HG03175 (cell line): Measurements from ENCODE around the gene MEGF6.

Experiments
- ATAC-seq: cut with Tn5 transposase; IDR thresholded peaks from one replicate; pipeline ENCODE4 v1.9.1; 2021; ENCODE audit warnings: mild to moderate bottlenecking, moderate library complexity; ENCODE audit not compliant: unreplicated experiment

MEGF6 gene

GRCh38 chr1:3645666-3646355 is 34.5 kb upstream of the MEGF6 start:
- no peak for ATAC-seq

DNA sequence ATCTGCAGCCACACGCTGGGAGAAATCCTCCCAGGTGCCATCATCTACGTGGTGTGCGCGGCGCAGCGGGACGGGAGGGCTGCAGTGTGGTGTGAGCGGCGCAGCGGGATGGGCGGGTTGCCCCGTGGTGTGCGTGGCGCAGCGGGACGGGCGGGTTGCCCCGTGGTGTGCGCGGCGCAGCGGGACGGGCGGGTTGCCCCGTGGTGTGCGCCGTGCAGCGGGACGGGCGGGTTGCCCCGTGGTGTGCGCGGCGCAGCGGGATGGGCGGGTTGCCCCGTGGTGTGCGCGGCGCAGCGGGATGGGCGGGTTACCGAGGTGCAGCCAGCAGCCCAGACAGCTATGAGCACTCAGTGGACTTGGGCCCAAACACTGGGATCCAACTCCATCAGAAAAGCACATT is 33.9 kb upstream of the MEGF6 start:
- ATAC-seq: no peak

GRCh38 chr1:3644273-3644672 is 33.0 kb upstream of the MEGF6 start:
- no peak for ATAC-seq

DNA sequence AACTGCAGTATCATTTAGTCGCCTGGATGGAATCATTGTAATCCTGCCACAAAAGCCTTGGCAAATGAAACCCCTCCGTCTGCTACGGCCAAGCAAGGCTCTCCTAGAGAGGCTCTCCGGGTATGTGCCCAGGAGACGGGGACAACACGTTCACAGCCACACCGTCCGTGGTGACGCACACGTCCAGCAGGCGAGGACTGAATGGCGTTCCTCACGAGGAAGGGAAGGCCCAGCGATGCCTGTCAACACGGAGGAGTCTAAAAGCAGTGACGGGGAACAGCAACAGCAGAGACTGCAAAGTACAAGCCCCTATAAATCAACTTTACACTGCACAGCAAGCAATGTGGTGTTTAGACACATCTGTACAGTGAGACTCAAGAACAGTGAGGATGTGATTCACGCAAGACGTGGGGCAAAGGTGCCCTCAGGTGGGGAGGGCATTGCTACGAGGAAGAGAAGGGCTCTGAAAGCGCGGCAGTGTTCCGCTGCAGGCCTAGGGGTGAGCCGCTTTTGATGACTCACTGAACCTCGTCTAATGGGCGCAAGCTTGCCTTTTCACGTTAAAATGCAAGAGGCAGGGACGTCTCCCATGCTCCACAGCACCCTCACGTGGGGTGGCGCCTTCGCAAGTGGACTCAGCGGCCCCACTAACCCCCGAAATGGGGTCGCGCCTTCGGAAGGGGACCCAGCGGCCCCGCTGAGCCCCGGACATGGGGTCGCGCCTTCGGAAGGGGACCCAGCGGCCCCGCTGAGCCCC is 31.8 kb upstream of the MEGF6 start:
- no peak for ATAC-seq

DNA sequence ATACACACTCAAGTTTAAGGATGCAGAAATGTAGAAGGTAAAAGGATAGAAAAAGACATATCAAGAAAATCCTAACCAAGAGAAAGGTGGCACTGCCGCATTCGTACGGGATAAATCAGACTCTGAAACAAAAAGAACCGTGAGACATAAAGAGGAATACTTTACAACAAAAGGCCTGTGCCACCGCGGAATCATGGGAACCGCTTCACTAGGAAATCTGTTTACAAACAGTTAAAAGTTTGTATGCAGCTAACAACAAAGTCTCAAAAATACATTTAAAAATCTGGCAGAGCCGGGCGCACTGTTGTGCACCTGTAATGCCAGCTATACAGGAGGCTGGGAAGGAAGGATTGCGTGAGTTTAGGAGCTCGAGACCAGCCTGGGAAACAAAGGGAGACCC is 30.5 kb upstream of the MEGF6 start:
- no peak for ATAC-seq

GRCh38 chr1:3641046-3641760 is 29.9 kb upstream of the MEGF6 start:
- no peak for ATAC-seq

DNA sequence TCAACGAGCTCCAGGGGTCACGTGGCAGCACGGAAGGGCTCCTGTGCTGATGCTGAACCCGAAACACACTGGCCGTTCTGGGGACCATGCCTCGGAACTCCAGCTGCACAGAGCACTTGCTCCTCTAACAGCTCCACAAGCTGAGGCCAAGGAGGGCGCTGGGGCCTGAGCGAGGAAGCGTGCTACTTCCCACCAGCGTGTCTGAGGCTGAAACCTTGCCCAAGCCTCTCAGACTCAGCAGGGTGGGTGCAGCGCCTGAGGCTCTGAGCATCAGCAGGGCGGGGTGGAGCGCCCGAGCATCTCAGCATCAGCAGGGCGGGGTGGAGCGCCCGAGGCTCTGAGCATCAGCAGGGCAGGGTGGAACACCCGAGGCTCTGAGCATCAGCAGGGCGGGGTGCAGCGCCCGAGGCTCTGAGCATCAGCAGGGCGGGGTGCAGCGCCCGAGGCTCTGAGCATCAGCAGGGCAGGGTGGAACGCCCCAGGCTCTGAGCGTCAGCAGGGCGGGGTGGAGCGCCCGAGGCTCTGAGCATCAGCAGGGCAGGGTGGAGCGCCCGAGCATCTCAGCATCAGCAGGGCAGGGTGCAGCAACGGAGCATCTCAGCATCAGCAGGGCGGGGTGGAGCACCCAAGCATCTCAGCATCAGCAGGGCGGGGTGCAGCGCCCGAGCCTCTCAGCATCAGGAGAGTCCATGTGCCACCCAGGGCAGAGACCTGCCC is 29.0 kb upstream of the MEGF6 start:
- ATAC-seq: no peak

GRCh38 chr1:3639397-3639911 is 28.1 kb upstream of the MEGF6 start:
- no peak for ATAC-seq

GRCh38 chr1:3638676-3639075 is 27.4 kb upstream of the MEGF6 start:
- ATAC-seq: no peak

GRCh38 chr1:3638027-3638426 is 26.7 kb upstream of the MEGF6 start:
- ATAC-seq: no peak

DNA sequence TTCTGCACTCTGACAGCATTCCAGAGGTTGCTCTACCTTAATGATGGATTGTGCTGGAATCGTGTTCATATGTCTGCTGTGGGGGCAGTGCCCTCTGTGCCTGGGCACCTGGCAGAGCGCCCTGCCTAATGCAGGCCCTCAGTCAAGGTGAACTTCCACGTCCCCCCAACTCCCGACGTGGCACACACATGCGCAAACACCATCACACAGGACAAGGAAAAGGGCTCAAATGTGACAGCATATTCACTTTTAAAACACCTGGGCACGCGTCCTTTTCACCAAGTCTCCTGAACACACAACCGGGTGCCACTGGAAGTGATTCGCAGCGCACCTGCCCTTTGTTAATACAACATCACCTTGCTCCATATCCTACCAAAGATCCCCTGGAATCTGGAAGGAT is 25.2 kb upstream of the MEGF6 start:
- no peak for ATAC-seq

GRCh38 chr1:3636080-3636479 is 24.8 kb upstream of the MEGF6 start:
- ATAC-seq: no peak

- no peak for ATAC-seq
Measured at GRCh38 chr1:3634059-3634800, 22.9 kb upstream of the MEGF6 start.

GRCh38 chr1:3633344-3634058 is 22.2 kb upstream of the MEGF6 start:
- no peak for ATAC-seq

- ATAC-seq: no peak
Measured at GRCh38 chr1:3632716-3633343, 21.5 kb upstream of the MEGF6 start.

- ATAC-seq: no peak
Measured at GRCh38 chr1:3632298-3632697, 21.0 kb upstream of the MEGF6 start.

- ATAC-seq: no peak
Measured at GRCh38 chr1:3631320-3632260, 20.3 kb upstream of the MEGF6 start.

DNA sequence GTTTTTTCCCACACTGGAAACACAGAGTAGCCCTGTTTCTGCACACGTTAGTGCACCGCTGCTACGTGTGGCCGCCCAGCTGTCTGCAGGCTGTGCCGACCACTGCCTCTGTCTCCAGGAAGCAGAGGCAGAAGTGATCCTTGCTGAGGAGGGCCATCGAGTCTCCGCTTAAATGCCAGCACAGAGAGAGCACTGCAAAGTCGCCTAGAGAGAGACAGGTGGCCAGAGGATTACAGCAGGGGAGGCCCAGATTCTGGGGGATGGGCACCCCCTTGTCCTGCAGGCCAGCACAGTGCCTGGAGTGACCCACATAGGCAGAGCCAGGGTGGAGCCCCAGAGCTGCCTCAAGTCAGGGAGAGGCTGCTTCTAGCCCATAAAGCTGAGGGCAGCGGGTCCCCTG is 19.6 kb upstream of the MEGF6 start:
- no peak for ATAC-seq
